NT2/D1 (cell line): ENCODE measurements around the gene MIER2.

Source experiments
- SUZ12 ChIP-seq: IDR thresholded peaks from 2 replicates; pipeline ENCODE4 v1.6.1; 2011; ENCODE audit not compliant: insufficient read length, insufficient read depth; ENCODE audit errors: extremely low read depth
- YY1 ChIP-seq: IDR thresholded peaks from 2 replicates; pipeline ENCODE4 v1.6.1; 2011; ENCODE audit not compliant: insufficient read length, insufficient read depth
- ZNF274 ChIP-seq: IDR thresholded peaks from 2 replicates; pipeline ENCODE4 v1.6.1; 2011; ENCODE audit warnings: mild to moderate bottlenecking, low read depth, low read length

DNA sequence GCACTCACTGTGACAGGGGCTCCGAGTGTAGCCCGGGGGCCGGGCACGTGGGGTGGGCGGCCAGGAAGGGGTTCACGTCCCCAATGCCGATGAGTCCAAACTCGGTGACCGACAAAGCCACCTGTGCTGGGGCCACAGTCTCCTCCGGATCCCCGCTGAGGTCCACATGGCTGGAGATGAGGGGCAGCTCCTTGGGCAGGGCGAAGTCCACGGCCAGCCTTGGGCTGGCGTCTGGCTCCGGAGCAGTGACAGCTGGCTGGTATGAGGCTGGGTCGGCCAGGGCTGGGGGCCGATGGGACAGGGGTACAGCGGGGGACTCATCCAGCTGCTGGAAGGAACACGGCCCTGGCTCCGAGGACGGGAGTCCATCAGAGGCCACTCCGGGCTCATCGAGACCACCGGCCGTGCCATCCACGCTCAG is 37.5 kb downstream of the MIER2 start:
- TF ChIP-seq ZNF274 (no peak), YY1 (no peak), SUZ12 (no peak)
